ENCODE data around the gene FUT9. TPM values are rescaled to one million over a fixed set of nuclear protein-coding genes. Genes with fewer than 3 reads are reported as not detected.

Gene FUT9
- total and polyA plus RNA-seq, 2 of the 8 experiments (the other 6 are each of a cell fraction or from before 2014, with no cell fraction given), result 0.85 to 4.9 TPM

DNA sequence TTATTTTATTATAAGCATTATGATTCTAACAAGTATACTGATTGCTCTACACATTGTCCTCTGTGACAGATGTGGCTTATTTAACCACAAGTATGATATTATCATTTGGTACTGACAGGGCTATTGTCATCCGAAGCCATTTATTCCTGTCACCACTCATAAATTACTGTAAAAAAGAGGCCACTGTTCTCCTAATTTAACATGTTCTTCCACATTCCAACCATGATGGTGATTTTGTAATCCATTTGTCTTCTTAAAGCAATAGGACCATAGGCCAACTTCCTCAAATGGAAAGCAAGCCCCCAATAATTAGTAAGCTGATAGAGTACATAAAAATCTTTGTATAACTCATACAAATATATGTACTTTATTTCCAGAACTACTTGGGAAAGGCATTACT is 50.6 kb downstream of the FUT9 start:
- no peak overlapping the region for H3K23ac ChIP-seq (ENCODE audit: insufficient read length)
- CTCF ChIA-PET (ENCODE audit: partially characterized antibody), result interaction anchor here (0.7 kb wide), 1 partner anchor 23 kb away, joined by 3 read pairs; no protein-coding TSS in a partner anchor
- FAIRE-seq (no peak), DNase-seq (ENCODE audit: low read depth in 1 of 2, low spot score in 2 of 2) (no peak)
- no peak overlapping the region for H3K4me2 ChIP-seq (ENCODE audit: insufficient read depth in 1 of 2, low read depth in 2 of 2, low read length in 2 of 2)
- H2BK5ac ChIP-seq (ENCODE audit: low read depth, low read length), result no peak overlapping the region
- H3K14ac ChIP-seq (ENCODE audit: insufficient read length), result no peak overlapping the region
- H4K5ac ChIP-seq (ENCODE audit: insufficient read length, low read depth, low read length), result no peak overlapping the region
- H4K20me1 ChIP-seq (replicated peaks in 1 of 2; ENCODE audit: control insufficient read depth in 1 of 2, insufficient read depth in 2 of 2, low read length in 2 of 2), result no peaks in the 10 kb centered on the region
- no peak overlapping the region for H3K56ac ChIP-seq (replicated peaks; ENCODE audit: insufficient read length, low read depth, low read length)
- H3K9me3 ChIP-seq (ENCODE audit: insufficient read depth in 2 of 2, low read depth in 1 of 2, low read length in 1 of 2), result no peaks in the 10 kb centered on the region
- H2BK12ac ChIP-seq (ENCODE audit: low read depth, low read length), result no peak overlapping the region
- no peak overlapping the region for H4K91ac ChIP-seq (replicated peaks; ENCODE audit: insufficient read length, low read length)
- no peak overlapping the region for H2AK5ac ChIP-seq (ENCODE audit: low read depth, low read length)
- H4K8ac ChIP-seq (ENCODE audit: extremely low read depth, insufficient read depth, low read length), result no peak overlapping the region
- POLR2A ChIA-PET (ENCODE audit: partially characterized antibody), result no interaction called here
- H3K4me3 ChIP-seq (ENCODE audit: extremely low read depth in 1 of 4, insufficient read depth in 2 of 4, low read depth in 3 of 4, low read length in 4 of 4), result no peak overlapping the region
- H3K79me2 ChIP-seq (ENCODE audit: control insufficient read depth in 1 of 2, insufficient read depth in 2 of 2, low read length in 2 of 2), result no peaks in the 10 kb centered on the region
- no peaks in the 10 kb centered on the region for H3K27me3 ChIP-seq (replicated peaks in 1 of 4; ENCODE audit: control insufficient read depth in 3 of 4, extremely low read depth in 1 of 4, insufficient read depth in 3 of 4, low read length in 3 of 4)
- H2BK20ac ChIP-seq (ENCODE audit: low read length), result no peak overlapping the region
- no peak overlapping the region for H2AFZ ChIP-seq (ENCODE audit: low read length)
- no peaks in the 10 kb centered on the region for H3K36me3 ChIP-seq (ENCODE audit: control insufficient read depth in 2 of 4, insufficient read depth in 4 of 4, low read length in 3 of 4)
- no peak overlapping the region for H3K4ac ChIP-seq (replicated peaks; ENCODE audit: insufficient read length, low read depth, low read length)
- H2BK120ac ChIP-seq (replicated peaks; ENCODE audit: low read depth, low read length), result no peak overlapping the region
- H3K23me2 ChIP-seq (ENCODE audit: low read depth, low read length), result no peaks in the 10 kb centered on the region
- no peak overlapping the region for H3K9ac ChIP-seq (replicated peaks in 1 of 4; ENCODE audit: extremely low read depth in 1 of 4, low read depth in 3 of 4, low read length in 3 of 4)
- H3K79me1 ChIP-seq (ENCODE audit: low read depth, low read length), result no peaks in the 10 kb centered on the region
- no peak overlapping the region for H3K18ac ChIP-seq (ENCODE audit: extremely low read depth, low read length)
- no peaks in the 10 kb centered on the region for H3K4me1 ChIP-seq (replicated peaks in 1 of 4; ENCODE audit: control insufficient read depth in 3 of 4, insufficient read depth in 4 of 4, low read length in 3 of 4)
- H3K27ac ChIP-seq (ENCODE audit: low read depth, low read length), result no peak overlapping the region
- 97% methylated on average over 1 of the region's 1 CpG; no CpG with 5 or more reads in 1 of the 2 experiments for WGBS, 2 experiments (ENCODE audit: extremely low coverage in 1 of 2, insufficient coverage in 1 of 2, insufficient read length in 1 of 2, insufficient replicate concordance in 2 of 2, low coverage in 1 of 2, low lambda C conversion rate in 2 of 2, missing lambda C conversion rate in 1 of 2)
- H2BK15ac ChIP-seq (ENCODE audit: low read length), result no peak overlapping the region
- TF ChIP-seq MAFK (IDR thresholded peaks at IDR 0.05; ENCODE audit: low read depth, low read length), result no peak
- no peak for TF ChIP-seq CREB1 (IDR thresholded peaks at IDR 0.05)
- no peak for TF ChIP-seq SUZ12 (IDR thresholded peaks at IDR 0.05; ENCODE audit: low read length)
- TF ChIP-seq RBBP5 (IDR thresholded peaks at IDR 0.05; ENCODE audit: borderline replicate concordance, low read depth, low read length), result no peak
- TF ChIP-seq RNF2 (IDR thresholded peaks at IDR 0.05; ENCODE audit: borderline replicate concordance, low read depth, low read length, missing control alignments, poor library complexity, severe bottlenecking), result no peak
- no peak for TF ChIP-seq KDM5A (IDR thresholded peaks at IDR 0.05; ENCODE audit: low read length)
- TF ChIP-seq GTF2F1 (IDR thresholded peaks at IDR 0.05; ENCODE audit: borderline replicate concordance, low read depth, low read length), result no peak
- no peak for TF ChIP-seq SIX5 (IDR thresholded peaks at IDR 0.05; ENCODE audit: low read depth, low read length)
- no peak for TF ChIP-seq SP1 (IDR thresholded peaks at IDR 0.05; ENCODE audit: low read depth, low read length)
- TF ChIP-seq TBP (IDR thresholded peaks at IDR 0.05; ENCODE audit: low read depth, low read length), result no peak
- TF ChIP-seq EP300 (IDR thresholded peaks at IDR 0.05; ENCODE audit: borderline replicate concordance in 1 of 2, low read depth in 2 of 2, low read length in 2 of 2), result no peak
- TF ChIP-seq RFX5 (IDR thresholded peaks at IDR 0.05; ENCODE audit: borderline replicate concordance, low read depth, low read length), result no peak
- no peak for TF ChIP-seq BRCA1 (IDR thresholded peaks at IDR 0.05; ENCODE audit: low read depth, low read length)
- no peak for TF ChIP-seq SAP30 (IDR thresholded peaks at IDR 0.05; ENCODE audit: insufficient read depth, insufficient replicate concordance, low read length)
- TF ChIP-seq CHD1 (IDR thresholded peaks at IDR 0.05; ENCODE audit: low read depth, low read length), result no peak
